ENCODE data around the gene GFOD1. TPM values are rescaled to one million over a fixed set of nuclear protein-coding genes. Genes with fewer than 3 reads are reported as not detected.

The GFOD1 gene
- total and polyA plus RNA-seq, 2 of the 4 experiments (the other 2 are of a cell fraction): 1.8 to 3.4 TPM

DNA sequence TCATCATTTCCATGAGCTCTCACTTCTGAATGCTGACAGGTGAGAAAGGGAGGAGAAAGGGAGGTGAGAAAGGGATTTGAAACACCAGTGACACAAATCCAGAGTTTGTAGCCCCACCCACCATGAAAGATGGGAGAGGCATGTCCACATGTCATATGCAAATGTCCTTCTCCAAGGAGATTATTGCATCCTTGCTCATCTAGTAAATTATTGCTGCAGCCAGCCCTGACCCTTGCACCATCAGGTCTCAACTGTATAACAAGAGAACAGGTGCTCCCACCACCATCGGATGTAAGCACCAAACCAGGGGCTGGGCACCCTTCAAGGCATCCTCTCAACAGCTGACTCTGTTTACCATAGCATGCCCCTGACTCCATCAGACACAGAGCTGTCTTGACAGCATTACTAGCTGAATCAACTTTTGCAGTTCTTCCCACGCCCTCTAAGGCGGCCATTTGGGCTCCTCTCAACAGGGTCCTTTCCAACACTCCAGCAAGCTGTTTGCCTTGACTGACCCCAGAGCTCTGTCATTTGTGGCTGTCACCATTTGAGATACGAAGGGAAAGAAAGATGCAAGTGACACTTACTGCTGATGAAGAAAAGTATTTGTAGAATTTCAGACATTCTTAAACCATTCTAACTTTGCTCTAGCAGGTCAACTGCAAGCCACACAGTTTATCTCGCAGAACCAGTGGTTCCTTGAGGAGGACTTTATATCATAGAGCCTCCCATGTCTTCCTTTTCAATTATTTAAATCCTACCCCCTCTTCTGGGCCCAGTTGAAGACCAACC lies 14.2 kb downstream of the GFOD1 start:
- Histone ChIP-seq H3K4me3 (ENCODE audit: insufficient read depth, low read depth, low read length) (no peak overlapping the region), H4K91ac (ENCODE audit: insufficient read depth, low read depth, low read length) (no peak overlapping the region), H2AFZ (replicated peaks; ENCODE audit: low read length, poor library complexity) (no peak overlapping the region), H4K8ac (ENCODE audit: low read depth in 2 of 2, low read length in 2 of 2) (no peak overlapping the region), H3K9me1 (ENCODE audit: insufficient read depth, low read length) (peaks cover 3% of the 10 kb centered on the region; the same call in 1 of the 2 replicates), H3K79me1 (ENCODE audit: low read depth in 1 of 2, low read length in 2 of 2) (peaks cover 7 to 20% of the 10 kb centered on the region in 2 experiments; a peak in 2 of 4 replicates), H3K9me3 (ENCODE audit: control insufficient read depth, insufficient read depth, low read length) (peaks cover 4% of the 10 kb centered on the region), H2AK5ac (ENCODE audit: low read depth, low read length) (no peak overlapping the region), H4K5ac (ENCODE audit: low read depth, low read length) (no peak overlapping the region), H2BK5ac (ENCODE audit: low read depth, low read length, poor library complexity, severe bottlenecking) (no peak overlapping the region), H3K4me1 (ENCODE audit: control insufficient read depth, insufficient read depth, low read length) (no peaks in the 10 kb centered on the region; the same call in 1 of the 2 replicates), H3K4me2 (ENCODE audit: low read depth, low read length) (no peak overlapping the region), H3K23ac (ENCODE audit: low read depth, low read length) (no peak overlapping the region), H3K9ac (ENCODE audit: low read depth, low read length) (no peak overlapping the region), H2BK20ac (ENCODE audit: low read depth, low read length) (no peak overlapping the region), H3K18ac (ENCODE audit: low read depth, low read length) (no peak overlapping the region), H2AK9ac (replicated peaks; ENCODE audit: low read depth, low read length, poor library complexity) (no peak overlapping the region), H3K36me3 (ENCODE audit: control insufficient read depth, insufficient read depth, low read length) (0 out of 2 replicates have a peak, but pooled peaks cover 2% of the 10 kb centered on the region), H3K27ac (ENCODE audit: insufficient read depth, low read length) (no peak overlapping the region), H3K14ac (replicated peaks; ENCODE audit: low read depth, low read length) (no peak overlapping the region), H2BK120ac (ENCODE audit: low read depth, low read length) (no peak overlapping the region), H3K27me3 (ENCODE audit: control insufficient read depth, insufficient read depth, low read length) (no peaks in the 10 kb centered on the region), H2BK15ac (ENCODE audit: low read depth, low read length) (no peak overlapping the region), H3K4ac (ENCODE audit: low read depth, low read length) (no peak overlapping the region), H4K20me1 (ENCODE audit: insufficient read depth, low read length) (no peaks in the 10 kb centered on the region), H3K56ac (ENCODE audit: extremely low read depth, insufficient read depth, low read length) (no peak overlapping the region)
- intact Hi-C loops (cut with micrococcal nuclease): no loop called here
- no TSS peak for BruUV-seq (replicated peaks)
- no peak for ATAC-seq (ENCODE audit: low read depth)
- ChIA-PET POLR2A (ENCODE audit: unreplicated experiment) (no interaction called here), CTCF (interaction anchor here (1.0 kb wide), 1 partner anchor 17 kb away, joined by 3 read pairs; no protein-coding TSS in a partner anchor)
- WGBS, 2 experiments (ENCODE audit: extremely low coverage in 2 of 2, insufficient read length in 1 of 2): no CpG with 5 or more reads among the region's 5 CpGs
- in situ Hi-C loops (cut with MboI; ENCODE audit: low sequenced_read_pairs): no loop called here
- dilution Hi-C loops (cut with HindIII; ENCODE audit: low sequenced_read_pairs, unreplicated experiment): no loop called here
- TF ChIP-seq CEBPB (IDR thresholded peaks at IDR 0.05; ENCODE audit: low read depth, low read length): no peak
- no peak for TF ChIP-seq MAZ (IDR thresholded peaks at IDR 0.05; ENCODE audit: borderline replicate concordance, low read depth, low read length)
- no peak for DNase-seq
